ENCODE results near the gene TEN1. TPM values are rescaled to one million over a fixed set of nuclear protein-coding genes. Genes with fewer than 3 reads are reported as not detected.
"Not testable (repeated sequence)": the region's sequence is repeated elsewhere in the genome, so short reads cannot be mapped to it uniquely, and the experiment has no call there.

The TEN1 gene
- total and polyA plus RNA-seq, 2 donors (not counting 1 experiment from before 2014, with no cell fraction given): 19.8 to 34.5 TPM

DNA sequence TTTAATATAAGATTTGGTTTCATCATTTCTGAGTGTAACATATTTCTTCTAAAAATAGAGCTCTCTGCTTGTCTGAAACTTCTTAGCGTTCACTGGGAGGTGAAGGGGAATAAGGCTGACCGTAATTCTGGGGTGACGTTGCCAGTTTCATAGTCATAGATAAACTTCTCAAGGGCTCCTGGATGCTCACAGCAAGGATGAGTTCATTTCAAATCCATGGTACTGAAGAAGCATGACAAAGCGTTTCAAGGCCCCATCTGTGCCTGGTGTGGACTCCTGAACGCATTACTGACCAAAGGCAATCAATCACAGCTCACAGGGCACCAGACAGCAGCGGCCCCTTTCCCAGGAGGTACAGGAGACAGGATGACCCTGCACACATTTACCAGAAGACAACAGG, 60.1 kb downstream of the TEN1 start:
- no peak for ATAC-seq (ENCODE audit: low read depth)
- H3K27ac ChIP-seq (ENCODE audit: low read length in 2 of 2): no peak overlapping the region
- WGBS (ENCODE audit: insufficient coverage): 98% methylated on average over 4 of the region's 6 CpGs
- H3K4me3 ChIP-seq (ENCODE audit: control extremely low read depth in 1 of 5, extremely low read depth in 1 of 5, insufficient read depth in 1 of 5, low read depth in 2 of 5, low read length in 4 of 5): no peak overlapping the region
- no peak overlapping the region for H3K9ac ChIP-seq (ENCODE audit: low read length)
- TF ChIP-seq, protein P1, sequence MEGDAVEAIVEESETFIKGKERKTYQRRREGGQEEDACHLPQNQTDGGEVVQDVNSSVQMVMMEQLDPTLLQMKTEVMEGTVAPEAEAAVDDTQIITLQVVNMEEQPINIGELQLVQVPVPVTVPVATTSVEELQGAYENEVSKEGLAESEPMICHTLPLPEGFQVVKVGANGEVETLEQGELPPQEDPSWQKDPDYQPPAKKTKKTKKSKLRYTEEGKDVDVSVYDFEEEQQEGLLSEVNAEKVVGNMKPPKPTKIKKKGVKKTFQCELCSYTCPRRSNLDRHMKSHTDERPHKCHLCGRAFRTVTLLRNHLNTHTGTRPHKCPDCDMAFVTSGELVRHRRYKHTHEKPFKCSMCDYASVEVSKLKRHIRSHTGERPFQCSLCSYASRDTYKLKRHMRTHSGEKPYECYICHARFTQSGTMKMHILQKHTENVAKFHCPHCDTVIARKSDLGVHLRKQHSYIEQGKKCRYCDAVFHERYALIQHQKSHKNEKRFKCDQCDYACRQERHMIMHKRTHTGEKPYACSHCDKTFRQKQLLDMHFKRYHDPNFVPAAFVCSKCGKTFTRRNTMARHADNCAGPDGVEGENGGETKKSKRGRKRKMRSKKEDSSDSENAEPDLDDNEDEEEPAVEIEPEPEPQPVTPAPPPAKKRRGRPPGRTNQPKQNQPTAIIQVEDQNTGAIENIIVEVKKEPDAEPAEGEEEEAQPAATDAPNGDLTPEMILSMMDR (IDR thresholded peaks at IDR 0.05): no peak
- no peak for TF ChIP-seq EZH2 (IDR thresholded peaks at IDR 0.05; ENCODE audit: borderline replicate concordance, insufficient read depth, low read depth, low read length, poor library complexity, severe bottlenecking)
- peaks cover 23 to 59% of the 10 kb centered on the region in 2 experiments for H3K36me3 ChIP-seq (replicated peaks in 1 of 2; ENCODE audit: control extremely low read depth in 1 of 2, control insufficient read depth in 1 of 2, extremely low read depth in 1 of 2, insufficient read depth in 2 of 2, low read length in 1 of 2)
- ChIA-PET POLR2A (no interaction called here), CTCF (no interaction called here)
- no peak overlapping the region for H3K4me2 ChIP-seq (replicated peaks; ENCODE audit: low read depth, low read length, poor library complexity, severe bottlenecking)
- H3K27me3 ChIP-seq (replicated peaks in 1 of 4; ENCODE audit: control extremely low read depth in 1 of 4, control insufficient read depth in 3 of 4, insufficient read depth in 4 of 4, low read length in 3 of 4): no peaks in the 10 kb centered on the region
- H4K20me1 ChIP-seq (ENCODE audit: control insufficient read depth, insufficient read depth, low read length, poor library complexity, severe bottlenecking): no peaks in the 10 kb centered on the region
- no peaks in the 10 kb centered on the region for H3K9me3 Mint-ChIP-seq (ENCODE audit: insufficient read depth)
- H3K27me3 Mint-ChIP-seq: no peaks in the 10 kb centered on the region
- no peaks in the 10 kb centered on the region for H3K4me1 ChIP-seq (ENCODE audit: control insufficient read depth in 2 of 2, insufficient read depth in 2 of 2, low read length in 2 of 2)
- DNase-seq: no peak
- no peaks in the 10 kb centered on the region for H3K79me2 ChIP-seq (ENCODE audit: control insufficient read depth, insufficient read depth, low read length)
- intact Hi-C loops (cut with micrococcal nuclease): no loop called here
- H3K9me3 ChIP-seq (ENCODE audit: control extremely low read depth in 1 of 3, control insufficient read depth in 2 of 3, insufficient read depth in 1 of 3, low read length in 2 of 3): no peaks in the 10 kb centered on the region
- H3K4me1 Mint-ChIP-seq: no peaks in the 10 kb centered on the region
- no peak overlapping the region for H2AFZ ChIP-seq (ENCODE audit: insufficient read depth, low read depth, low read length, poor library complexity, severe bottlenecking)
- H3K27ac Mint-ChIP-seq: no peak overlapping the region
- H3K4me3 Mint-ChIP-seq: no peak overlapping the region

DNA sequence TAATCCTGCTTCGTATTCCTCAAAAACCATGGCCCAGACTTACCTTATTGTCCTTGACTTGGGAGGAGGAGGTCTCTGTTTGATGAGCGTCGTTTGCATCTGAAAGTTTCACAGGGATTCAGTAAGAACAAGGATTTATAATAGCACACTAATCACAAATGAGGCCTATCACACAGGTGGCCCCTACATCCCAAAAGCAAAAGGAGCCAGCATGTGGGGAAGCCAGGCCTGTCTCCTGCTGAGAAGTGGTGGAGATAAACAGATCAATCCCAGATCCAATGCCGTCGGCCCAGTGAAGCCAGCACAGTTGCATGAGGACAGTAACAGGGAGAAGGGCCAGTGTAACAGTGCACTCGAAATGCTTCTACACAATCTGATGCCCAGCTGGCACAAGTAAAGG, 61.3 kb downstream of the TEN1 start:
- no peaks in the 10 kb centered on the region for H3K4me1 Mint-ChIP-seq
- H3K9me3 Mint-ChIP-seq (ENCODE audit: insufficient read depth): no peaks in the 10 kb centered on the region
- Histone ChIP-seq H3K79me2 (ENCODE audit: control insufficient read depth, insufficient read depth, low read length) (no peaks in the 10 kb centered on the region), H2AFZ (ENCODE audit: insufficient read depth, low read depth, low read length, poor library complexity, severe bottlenecking) (no peak overlapping the region), H4K20me1 (ENCODE audit: control insufficient read depth, insufficient read depth, low read length, poor library complexity, severe bottlenecking) (no peaks in the 10 kb centered on the region), H3K9ac (ENCODE audit: low read length) (no peak overlapping the region), H3K27me3 (replicated peaks in 1 of 4; ENCODE audit: control extremely low read depth in 1 of 4, control insufficient read depth in 3 of 4, insufficient read depth in 4 of 4, low read length in 3 of 4) (no peaks in the 10 kb centered on the region), H3K4me2 (replicated peaks; ENCODE audit: low read depth, low read length, poor library complexity, severe bottlenecking) (no peak overlapping the region), H3K9me3 (ENCODE audit: control extremely low read depth in 1 of 3, control insufficient read depth in 2 of 3, insufficient read depth in 1 of 3, low read length in 2 of 3) (no peaks in the 10 kb centered on the region), H3K36me3 (replicated peaks in 1 of 2; ENCODE audit: control extremely low read depth in 1 of 2, control insufficient read depth in 1 of 2, extremely low read depth in 1 of 2, insufficient read depth in 2 of 2, low read length in 1 of 2) (peaks cover 26 to 71% of the 10 kb centered on the region in 2 experiments), H3K4me1 (ENCODE audit: control insufficient read depth in 2 of 2, insufficient read depth in 2 of 2, low read length in 2 of 2) (no peaks in the 10 kb centered on the region), H3K27ac (ENCODE audit: low read length in 2 of 2) (no peak overlapping the region), H3K4me3 (ENCODE audit: control extremely low read depth in 1 of 5, extremely low read depth in 1 of 5, insufficient read depth in 1 of 5, low read depth in 2 of 5, low read length in 4 of 5) (no peak overlapping the region)
- H3K27ac Mint-ChIP-seq: no peak overlapping the region
- no peak overlapping the region for H3K4me3 Mint-ChIP-seq
- CTCF ChIA-PET: no interaction called here
- intact Hi-C loops (cut with micrococcal nuclease): no loop called here
- H3K27me3 Mint-ChIP-seq: no peaks in the 10 kb centered on the region
- WGBS (ENCODE audit: insufficient coverage): 94% methylated on average over 2 of the region's 6 CpGs
- POLR2A ChIA-PET: no interaction called here
- TF ChIP-seq EZH2 (IDR thresholded peaks at IDR 0.05; ENCODE audit: borderline replicate concordance, insufficient read depth, low read depth, low read length, poor library complexity, severe bottlenecking): no peak
- TF ChIP-seq, protein P1 (IDR thresholded peaks at IDR 0.05): no peak
- ATAC-seq (ENCODE audit: low read depth) (no peak), DNase-seq (no peak)

GRCh38 chr17:76042868-76043267, 63.8 kb downstream of the TEN1 start:
- DNase-seq; H3K9me3 Mint-ChIP-seq (ENCODE audit: insufficient read depth); intact Hi-C loops (cut with micrococcal nuclease); ATAC-seq (ENCODE audit: low read depth); H3K4me1 ChIP-seq (ENCODE audit: control insufficient read depth in 2 of 2, insufficient read depth in 2 of 2, low read length in 2 of 2); CTCF ChIA-PET; H3K4me1 Mint-ChIP-seq; H2AFZ ChIP-seq (ENCODE audit: insufficient read depth, low read depth, low read length, poor library complexity, severe bottlenecking); H4K20me1 ChIP-seq (ENCODE audit: control insufficient read depth, insufficient read depth, low read length, poor library complexity, severe bottlenecking); H3K27me3 ChIP-seq (replicated peaks in 1 of 4; ENCODE audit: control extremely low read depth in 1 of 4, control insufficient read depth in 3 of 4, insufficient read depth in 4 of 4, low read length in 3 of 4); H3K9ac ChIP-seq (ENCODE audit: low read length); POLR2A ChIA-PET; H3K27ac Mint-ChIP-seq; H3K4me2 ChIP-seq (replicated peaks; ENCODE audit: low read depth, low read length, poor library complexity, severe bottlenecking); H3K9me3 ChIP-seq (ENCODE audit: control extremely low read depth in 1 of 3, control insufficient read depth in 2 of 3, insufficient read depth in 1 of 3, low read length in 2 of 3); H3K79me2 ChIP-seq (ENCODE audit: control insufficient read depth, insufficient read depth, low read length); H3K27me3 Mint-ChIP-seq; H3K27ac ChIP-seq (ENCODE audit: low read length in 2 of 2); H3K4me3 ChIP-seq (ENCODE audit: control extremely low read depth in 1 of 5, extremely low read depth in 1 of 5, insufficient read depth in 1 of 5, low read depth in 2 of 5, low read length in 4 of 5); H3K4me3 Mint-ChIP-seq: not testable (repeated sequence)
- WGBS (ENCODE audit: insufficient coverage): 100% methylated on average over 2 of the region's 3 CpGs
- H3K36me3 ChIP-seq (replicated peaks in 1 of 2; ENCODE audit: control extremely low read depth in 1 of 2, control insufficient read depth in 1 of 2, extremely low read depth in 1 of 2, insufficient read depth in 2 of 2, low read length in 1 of 2): peaks cover 29 to 92% of the 10 kb centered on the region in 2 experiments
